GM23338 (cell line): ENCODE data around the gene HOTAIR. TPM values are rescaled to one million over a fixed set of nuclear protein-coding genes. Genes with fewer than 3 reads are reported as not detected.

Experiments used
- ATAC-seq: fragments of 200-7000 bp; cut with Tn5 transposase; 3 replicates; pipeline ENCODE4 v1.9.1; 2020
- DNase-seq: peaks from one replicate; pipeline ENCODE4 v3.0.0-alpha.2; 2015; ENCODE audit warnings: low spot score
- H2AFZ ChIP-seq: fragments of 200-600 bp; sonication (generic); 2 replicates; pipeline ENCODE4 v1.8.0; 2016; ENCODE audit warnings: antibody characterized with exemption, mild to moderate bottlenecking, moderate library complexity
- H3F3A ChIP-seq: fragments of 200-600 bp; sonication (generic); replicated peaks from 2 replicates; pipeline ENCODE4 v1.8.0; 2017; ENCODE audit warnings: antibody characterized with exemption, mixed run types, low read depth
- H3K27ac ChIP-seq: fragments of 200-600 bp; sonication (generic); 2 replicates; pipeline ENCODE4 v1.6.1; 2016; ENCODE audit warnings: low read depth
- H3K27me3 ChIP-seq: fragments of 200-600 bp; sonication (generic); 2 replicates; pipeline ENCODE4 v1.8.0; 2016; ENCODE audit warnings: mild to moderate bottlenecking, mixed run types, moderate library complexity; ENCODE audit not compliant: insufficient read depth
- H3K36me3 ChIP-seq: fragments of 200-600 bp; sonication (generic); 2 replicates; pipeline ENCODE4 v1.8.0; 2016; ENCODE audit warnings: mild to moderate bottlenecking; ENCODE audit not compliant: insufficient read depth
- H3K4me1 ChIP-seq: fragments of 200-600 bp; sonication (generic); 2 replicates; pipeline ENCODE4 v1.8.0; 2016; ENCODE audit warnings: mild to moderate bottlenecking, moderate library complexity; ENCODE audit not compliant: insufficient read depth
- H3K4me2 ChIP-seq: fragments of 200-600 bp; sonication (generic); 2 replicates; pipeline ENCODE4 v1.7.1; 2017; ENCODE audit warnings: mixed run types
- H3K4me3 ChIP-seq: fragments of 200-600 bp; sonication (generic); 2 replicates; pipeline ENCODE4 v1.6.1; 2016; ENCODE audit warnings: mixed run types
- H3K79me2 ChIP-seq: fragments of 200-600 bp; sonication (generic); replicated peaks from 2 replicates; pipeline ENCODE4 v1.8.0; 2017; ENCODE audit warnings: mild to moderate bottlenecking; ENCODE audit not compliant: insufficient read depth
- H3K9me2 ChIP-seq: fragments of 200-600 bp; sonication (generic); 2 replicates; pipeline ENCODE4 v1.8.0; 2017; ENCODE audit not compliant: insufficient read depth
- H4K20me1 ChIP-seq: fragments of 200-600 bp; sonication (generic); replicated peaks from 2 replicates; pipeline ENCODE4 v1.8.0; 2017; ENCODE audit warnings: mild to moderate bottlenecking; ENCODE audit not compliant: insufficient read depth
- H3K27ac Mint-ChIP-seq: 2 replicates; pipeline ENCODE4 v1.8.0; 2020; ENCODE audit warnings: inconsistent platforms, mild to moderate bottlenecking, moderate library complexity, mixed read lengths
- H3K27me3 Mint-ChIP-seq: 3 replicates; pipeline ENCODE4 v1.8.0; 2022; ENCODE audit warnings: low read depth, mild to moderate bottlenecking, moderate library complexity, mixed read lengths, inconsistent platforms; ENCODE audit not compliant: insufficient read depth, poor library complexity
- H3K36me3 Mint-ChIP-seq: 3 replicates; pipeline ENCODE4 v1.8.0; 2021; ENCODE audit warnings: low read depth, mild to moderate bottlenecking, inconsistent platforms, moderate library complexity, mixed read lengths
- H3K4me1 Mint-ChIP-seq: 3 replicates; pipeline ENCODE4 v1.8.0; 2020; ENCODE audit warnings: mild to moderate bottlenecking, inconsistent platforms, mixed read lengths
- H3K4me3 Mint-ChIP-seq: 3 replicates; pipeline ENCODE4 v1.8.0; 2021; ENCODE audit warnings: moderate library complexity, mild to moderate bottlenecking, inconsistent platforms, mixed read lengths
- H3K9me3 Mint-ChIP-seq: 3 replicates; pipeline ENCODE4 v1.8.0; 2020; ENCODE audit warnings: moderate library complexity, mild to moderate bottlenecking, inconsistent platforms, mixed read lengths
- CREB1 ChIP-seq: fragments of 250-450 bp; sonication (Bioruptor Pico); IDR thresholded peaks from 2 replicates; pipeline ENCODE4 v1.5.0; 2020; ENCODE audit warnings: low read depth, mild to moderate bottlenecking, moderate library complexity
- CTCF ChIP-seq, 2 experiments: fragments of 200-600 bp in 1 of 2; sonication (generic) in 1 of 2; conservative IDR thresholded peaks; 2 replicates each; pipeline versions ENCODE4 v1.5.1 to v1.6.1; 2016 to 2017; ENCODE audit warnings: antibody characterized with exemption in 2 of 2, low read depth in 2 of 2, mild to moderate bottlenecking in 2 of 2, moderate library complexity in 1 of 2
- ETS1 ChIP-seq: IDR thresholded peaks from 2 replicates; pipeline ENCODE4 v1.6.1; 2016; ENCODE audit warnings: antibody characterized with exemption
- EZH2 ChIP-seq: fragments of 200-600 bp; sonication (generic); IDR thresholded peaks from one replicate; pipeline ENCODE4 v1.8.0; 2017; ENCODE audit warnings: antibody characterized with exemption, mild to moderate bottlenecking, low read depth; ENCODE audit not compliant: unreplicated experiment
- EZH2phosphoT487 ChIP-seq: fragments of 200-600 bp; sonication (generic); IDR thresholded peaks from one replicate; pipeline ENCODE4 v1.8.1; 2018; ENCODE audit warnings: antibody characterized with exemption; ENCODE audit not compliant: unreplicated experiment
- JUNB ChIP-seq: IDR thresholded peaks from one replicate; pipeline ENCODE4 v1.6.1; 2016; ENCODE audit warnings: antibody characterized with exemption; ENCODE audit not compliant: unreplicated experiment
- NANOG ChIP-seq: IDR thresholded peaks from 2 replicates; pipeline ENCODE4 v1.6.1; 2016; ENCODE audit warnings: antibody characterized with exemption, borderline replicate concordance
- POLR2AphosphoS5 ChIP-seq: IDR thresholded peaks from 2 replicates; pipeline ENCODE4 v1.6.1; 2016; ENCODE audit warnings: antibody characterized with exemption, low read depth
- STAT1 ChIP-seq: IDR thresholded peaks from one replicate; pipeline ENCODE4 v1.6.1; 2016; ENCODE audit warnings: antibody characterized with exemption; ENCODE audit not compliant: unreplicated experiment
- ZNF114 ChIP-seq: fragments of 250-450 bp; sonication (Bioruptor Pico); IDR thresholded peaks from 2 replicates; pipeline ENCODE4 v1.5.0; 2020; ENCODE audit warnings: mild to moderate bottlenecking, moderate library complexity
- ZNF331 ChIP-seq: fragments of 250-450 bp; sonication (Bioruptor Pico); IDR thresholded peaks from 2 replicates; pipeline ENCODE4 v1.5.0; 2020; ENCODE audit warnings: low read depth, mild to moderate bottlenecking, moderate library complexity
- ZNF462 ChIP-seq: fragments of 250-450 bp; sonication (Bioruptor Pico); IDR thresholded peaks from 2 replicates; pipeline ENCODE4 v1.5.0; 2020; ENCODE audit warnings: mild to moderate bottlenecking, moderate library complexity
- polyA plus RNA-seq: library from polyadenylated mRNA; unstranded; fragments of >200 nt; fragmentation: Nextera tagmentation; extraction: Ambion mirVana; gene quantifications from 2 replicates; pipeline ENCODE4 v1.2.1, GENCODE V29; 2016
- total RNA-seq: library from RNA; depleted of rRNA; stranded (reverse); fragments of >200 nt; shearing (Covaris generic); gene quantifications from 2 replicates; pipeline ENCODE4 v1.2.3, GENCODE V29; 2014

The HOTAIR gene
- total and polyA plus RNA-seq, 2 experiments from 2014 or later, result not detected

GRCh38 chr12:54003625-54004024, 28.9 kb upstream of the HOTAIR start:
- DNase-seq (no peak), ATAC-seq (no peak)
- Histone ChIP-seq H3K9me2 (no peaks in the 10 kb centered on the region), H3F3A (peaks cover 34% of the 10 kb centered on the region), H3K27ac (no peak overlapping the region), H3K27me3 (peaks cover 100% of the 10 kb centered on the region), H3K4me3 (no peak overlapping the region), H3K4me2 (no peak overlapping the region), H3K4me1 (peaks cover 11% of the 10 kb centered on the region), H3K36me3 (no peaks in the 10 kb centered on the region), H3K79me2 (no peaks in the 10 kb centered on the region), H4K20me1 (peaks cover 33% of the 10 kb centered on the region), H2AFZ (no peak overlapping the region)
- no peak overlapping the region; the same call in 2 of the 3 replicates for H3K4me3 Mint-ChIP-seq
- H3K4me1 Mint-ChIP-seq, result peaks cover 13% of the 10 kb centered on the region
- peaks cover 3% of the 10 kb centered on the region; the same call in 2 of the 3 replicates for H3K9me3 Mint-ChIP-seq
- peaks cover 100% of the 10 kb centered on the region for H3K27me3 Mint-ChIP-seq
- no peak overlapping the region for H3K27ac Mint-ChIP-seq
- H3K36me3 Mint-ChIP-seq, result no peaks in the 10 kb centered on the region
- TF ChIP-seq POLR2AphosphoS5 (no peak), EZH2 (peak; percentile 98), EZH2phosphoT487 (peak; percentile 88)

GRCh38 chr12:54002915-54003389, 28.2 kb upstream of the HOTAIR start:
- H3K36me3 Mint-ChIP-seq, result no peaks in the 10 kb centered on the region
- H3K4me1 ChIP-seq, result peaks cover 12% of the 10 kb centered on the region
- no peak overlapping the region for H3K4me2 ChIP-seq
- no peaks in the 10 kb centered on the region for H3K9me2 ChIP-seq
- peaks cover 19% of the 10 kb centered on the region for H3K4me1 Mint-ChIP-seq
- ATAC-seq, result no peak
- no peak overlapping the region for H3K27ac Mint-ChIP-seq
- H3K79me2 ChIP-seq, result no peaks in the 10 kb centered on the region
- H3K4me3 ChIP-seq, result no peak overlapping the region
- H2AFZ ChIP-seq, result no peak overlapping the region
- DNase-seq, result no peak
- H3K27ac ChIP-seq, result no peak overlapping the region
- peaks cover 3% of the 10 kb centered on the region; the same call in 2 of the 3 replicates for H3K9me3 Mint-ChIP-seq
- TF ChIP-seq NANOG, result no peak
- TF ChIP-seq CREB1 (CRISPR knock-in tag), result no peak
- TF ChIP-seq ZNF331, result no peak
- TF ChIP-seq ZNF114 (CRISPR knock-in tag), result no peak
- TF ChIP-seq STAT1, result no peak
- TF ChIP-seq ZNF462, result no peak
- TF ChIP-seq POLR2AphosphoS5, result no peak
- TF ChIP-seq EZH2phosphoT487, result peak; percentile 42
- TF ChIP-seq EZH2, result peak; percentile 96
- TF ChIP-seq JUNB, result no peak
- TF ChIP-seq ETS1, result no peak
- no peak for TF ChIP-seq CTCF (conservative IDR thresholded peaks at IDR 0.05; ENCODE audit: low read depth in 2 of 2)
- peaks cover 100% of the 10 kb centered on the region for H3K27me3 ChIP-seq
- H4K20me1 ChIP-seq, result peaks cover 28% of the 10 kb centered on the region
- peaks cover 100% of the 10 kb centered on the region for H3K27me3 Mint-ChIP-seq
- no peaks in the 10 kb centered on the region for H3K36me3 ChIP-seq
- no peak overlapping the region for H3K4me3 Mint-ChIP-seq
- H3F3A ChIP-seq, result peaks cover 29% of the 10 kb centered on the region
